Prostate gland (tissue), 2 donors: ENCODE measurements around the gene BHMT2.

Source experiments
- CTCF ChIP-seq, 4 experiments: fragments of 200-600 bp in 2 of 4; fragments of 450-650 bp in 2 of 4; sonication (generic) in 2 of 4; IDR thresholded peaks; 1 replicate in 3 of 4; 2 replicates in 1 of 4; pipeline ENCODE4 v1.5.1; 2016 to 2019; ENCODE audit warnings: antibody characterized with exemption in 4 of 4, mild to moderate bottlenecking in 2 of 4, moderate library complexity in 2 of 4
- POLR2A ChIP-seq: fragments of 450-650 bp; IDR thresholded peaks from one replicate; pipeline ENCODE4 v1.6.1; 2016; ENCODE audit warnings: antibody characterized with exemption, mild to moderate bottlenecking
- POLR2AphosphoS5 ChIP-seq: sonication (generic); formaldehyde crosslinking; IDR thresholded peaks from one replicate; pipeline ENCODE4 v1.6.1; 2017; ENCODE audit warnings: antibody characterized with exemption

- no peak for TF ChIP-seq CTCF (IDR thresholded peaks at IDR 0.05)
- TF ChIP-seq POLR2AphosphoS5 = no peak
- TF ChIP-seq POLR2A = no peak
Observed at GRCh38 chr5:79031485-79031867, 38.1 kb upstream of the BHMT2 start.
